WTC11 (cell line): ENCODE measurements around the gene FKBP10.

Experiments used
- CTCF ChIP-seq: fragments of 200-600 bp; IDR thresholded peaks from 2 replicates; pipeline ENCODE4 v1.8.0; 2022; ENCODE audit warnings: antibody characterized with exemption
- E2F1 ChIP-seq: sonication (generic); formaldehyde crosslinking; IDR thresholded peaks from 2 replicates; pipeline ENCODE4 v1.8.0; 2022; ENCODE audit warnings: mild to moderate bottlenecking, missing genetic modification reagents
- ESRRA ChIP-seq: sonication (generic); formaldehyde crosslinking; IDR thresholded peaks from 2 replicates; pipeline ENCODE4 v1.8.1; 2022; ENCODE audit warnings: mild to moderate bottlenecking, missing genetic modification reagents, borderline replicate concordance
- JUN ChIP-seq: sonication (generic); formaldehyde crosslinking; IDR thresholded peaks from 2 replicates; pipeline ENCODE4 v1.8.0; 2023; ENCODE audit warnings: mild to moderate bottlenecking, missing genetic modification reagents
- NFYB ChIP-seq: sonication (generic); formaldehyde crosslinking; conservative IDR thresholded peaks from 2 replicates; pipeline ENCODE4 v1.8.0; 2022; ENCODE audit warnings: low read depth, missing genetic modification reagents
- NR2C2 ChIP-seq: sonication (generic); formaldehyde crosslinking; IDR thresholded peaks from 2 replicates; pipeline ENCODE4 v1.8.0; 2022; ENCODE audit warnings: mild to moderate bottlenecking, missing genetic modification reagents
- NR3C1 ChIP-seq: sonication (generic); formaldehyde crosslinking; conservative IDR thresholded peaks from 2 replicates; pipeline ENCODE4 v1.8.1; 2023; ENCODE audit warnings: low read depth, mild to moderate bottlenecking, missing genetic modification reagents
- SP1 ChIP-seq: sonication (generic); formaldehyde crosslinking; conservative IDR thresholded peaks from 2 replicates; pipeline ENCODE4 v1.8.1; 2022; ENCODE audit warnings: missing genetic modification reagents

GRCh38 chr17:41848788-41849187 lies 36.0 kb downstream of the FKBP10 start:
- no peak for TF ChIP-seq NR2C2 (CRISPR knock-in tag)
- TF ChIP-seq CTCF: no peak
- no peak for TF ChIP-seq JUN (CRISPR knock-in tag)
- no peak for TF ChIP-seq NFYB (CRISPR knock-in tag)
- TF ChIP-seq SP1 (CRISPR knock-in tag): no peak
- no peak for TF ChIP-seq E2F1 (CRISPR knock-in tag)
- no peak for TF ChIP-seq ESRRA (CRISPR knock-in tag)
- TF ChIP-seq NR3C1 (CRISPR knock-in tag): no peak
